Lower leg skin (tissue), 4 donors: Measurements from ENCODE around the gene USF2. TPM values are rescaled to one million over a fixed set of nuclear protein-coding genes. Genes with fewer than 3 reads are reported as not detected.

ENCODE experiments used
- DNase-seq, 2 donors: peaks; one replicate each; pipeline ENCODE4 v3.0.0-alpha.2; 2019; ENCODE audit warnings: low spot score in 2 of 2
- H3K4me3 ChIP-seq: fragments of 200-600 bp; sonication (generic); 2 replicates; pipeline ENCODE4 v1.5.1; 2017; ENCODE audit warnings: mild to moderate bottlenecking, low read depth; ENCODE audit not compliant: poor library complexity, severe bottlenecking
- POLR2A ChIP-seq, 2 donors: fragments of 450-650 bp; IDR thresholded peaks; one replicate each; pipeline ENCODE4 v1.6.1; 2016 to 2017; ENCODE audit warnings: antibody characterized with exemption in 2 of 2, mild to moderate bottlenecking in 1 of 2, moderate library complexity in 1 of 2
- WGBS, 2 donors: methylation state at CpG; one replicate each; pipeline ENCODE4 v1.1.5; 2018; 5-methylcytosine and 5-hydroxymethylcytosine counted together
- intact Hi-C: fragments of 100-400 bp; cut with DNase I; formaldehyde crosslinking; loops from one replicate; pipeline ENCODE4 v1.15.0; 2023; ENCODE audit warnings: low total_unique reads
- total RNA-seq, 4 donors: library from RNA; depleted of rRNA; stranded (reverse); fragments of >200 nt; gene quantifications; one replicate each; pipeline ENCODE4 v1.1.0, GENCODE V29; 2016
- TF ChIP-seq, protein P1 (sequence below), 3 donors: fragments of 450-650 bp; IDR thresholded peaks; one replicate each; pipeline ENCODE4 v1.5.1; 2016; ENCODE audit warnings: antibody characterized with exemption in 3 of 3, mild to moderate bottlenecking in 3 of 3, moderate library complexity in 2 of 3

Gene USF2
- total RNA-seq, 4 donors from 2014 or later, result 95.9 to 126 (median 120) TPM

DNA sequence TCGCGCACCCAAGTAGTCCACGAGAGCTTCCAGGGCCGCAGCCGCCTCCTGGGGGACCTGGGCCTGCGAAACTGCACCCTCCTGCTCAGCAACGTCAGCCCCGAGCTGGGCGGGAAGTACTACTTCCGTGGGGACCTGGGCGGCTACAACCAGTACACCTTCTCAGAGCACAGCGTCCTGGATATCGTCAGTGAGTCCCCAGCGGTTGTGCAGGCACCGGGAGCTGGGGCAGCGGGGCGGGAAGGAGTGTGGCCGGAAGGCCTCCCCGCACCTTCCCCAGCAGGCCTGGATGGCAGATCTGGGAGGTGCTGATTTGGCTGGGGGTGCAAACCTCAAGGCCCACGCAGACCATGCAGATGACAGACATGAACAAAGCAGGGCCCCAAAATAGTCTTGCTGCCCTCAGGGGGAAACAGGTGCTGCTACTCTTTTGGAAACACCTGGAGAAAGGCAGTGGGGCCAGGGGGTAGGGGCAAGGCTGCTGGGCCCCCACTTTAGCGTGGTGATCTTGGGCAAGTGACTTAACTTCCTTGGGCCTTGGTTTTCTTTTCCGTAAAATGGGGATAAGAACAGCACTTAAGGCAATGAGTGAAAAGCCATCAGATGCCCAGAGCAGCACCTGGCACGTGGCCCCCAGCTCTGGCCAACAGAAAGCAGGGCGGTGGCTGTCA is 27.2 kb downstream of the USF2 start:
- WGBS, 2 donors, result 48% methylated on average over 24 of the region's 24 CpGs
- no peak overlapping the region for H3K4me3 ChIP-seq
- no peak for DNase-seq
- TF ChIP-seq POLR2A (IDR thresholded peaks at IDR 0.05), result no peak
- TF ChIP-seq, protein P1, sequence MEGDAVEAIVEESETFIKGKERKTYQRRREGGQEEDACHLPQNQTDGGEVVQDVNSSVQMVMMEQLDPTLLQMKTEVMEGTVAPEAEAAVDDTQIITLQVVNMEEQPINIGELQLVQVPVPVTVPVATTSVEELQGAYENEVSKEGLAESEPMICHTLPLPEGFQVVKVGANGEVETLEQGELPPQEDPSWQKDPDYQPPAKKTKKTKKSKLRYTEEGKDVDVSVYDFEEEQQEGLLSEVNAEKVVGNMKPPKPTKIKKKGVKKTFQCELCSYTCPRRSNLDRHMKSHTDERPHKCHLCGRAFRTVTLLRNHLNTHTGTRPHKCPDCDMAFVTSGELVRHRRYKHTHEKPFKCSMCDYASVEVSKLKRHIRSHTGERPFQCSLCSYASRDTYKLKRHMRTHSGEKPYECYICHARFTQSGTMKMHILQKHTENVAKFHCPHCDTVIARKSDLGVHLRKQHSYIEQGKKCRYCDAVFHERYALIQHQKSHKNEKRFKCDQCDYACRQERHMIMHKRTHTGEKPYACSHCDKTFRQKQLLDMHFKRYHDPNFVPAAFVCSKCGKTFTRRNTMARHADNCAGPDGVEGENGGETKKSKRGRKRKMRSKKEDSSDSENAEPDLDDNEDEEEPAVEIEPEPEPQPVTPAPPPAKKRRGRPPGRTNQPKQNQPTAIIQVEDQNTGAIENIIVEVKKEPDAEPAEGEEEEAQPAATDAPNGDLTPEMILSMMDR (IDR thresholded peaks at IDR 0.05), result no peak
- intact Hi-C loops, result no loop called here

DNA sequence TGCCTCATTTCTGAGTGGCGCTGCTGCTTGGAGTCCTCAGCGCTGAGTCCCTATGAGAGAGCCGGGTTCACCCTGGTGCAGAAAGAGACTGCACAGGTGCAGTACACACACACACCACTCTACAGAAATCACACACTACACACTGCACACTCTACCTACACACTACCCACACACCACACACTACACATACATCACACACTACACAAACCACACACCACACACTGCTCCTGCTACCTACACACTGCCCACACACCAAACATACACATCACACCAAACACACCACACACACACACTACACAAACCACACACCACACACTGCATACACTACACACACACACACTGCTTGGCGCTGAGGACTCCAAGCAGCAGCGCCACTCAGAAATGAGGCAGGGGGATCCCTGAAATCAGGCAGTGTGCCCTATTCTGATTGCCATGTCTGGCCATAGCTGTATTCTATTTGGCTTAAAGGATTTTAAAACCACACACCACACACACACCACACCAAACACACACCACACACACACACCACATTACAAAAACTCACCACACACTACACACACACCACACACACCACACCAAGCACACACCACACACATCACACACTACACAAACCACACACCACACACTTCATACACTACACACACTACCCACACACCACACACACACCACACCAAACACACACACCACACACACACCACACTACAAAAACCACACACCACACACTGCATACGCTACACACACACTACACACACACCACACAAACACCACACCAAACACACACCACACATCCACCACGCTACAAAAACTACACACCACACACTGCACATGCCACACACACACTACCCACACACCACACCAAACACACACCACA is 28.1 kb downstream of the USF2 start:
- intact Hi-C loops, result no loop called here
- no peak overlapping the region for H3K4me3 ChIP-seq
- WGBS, 2 donors, result 84 to 86% methylated on average over 7 of the region's 7 CpGs
- TF ChIP-seq, protein P1 (IDR thresholded peaks at IDR 0.05), result no peak
- TF ChIP-seq POLR2A (IDR thresholded peaks at IDR 0.05), result no peak
- DNase-seq, result no peak

DNA sequence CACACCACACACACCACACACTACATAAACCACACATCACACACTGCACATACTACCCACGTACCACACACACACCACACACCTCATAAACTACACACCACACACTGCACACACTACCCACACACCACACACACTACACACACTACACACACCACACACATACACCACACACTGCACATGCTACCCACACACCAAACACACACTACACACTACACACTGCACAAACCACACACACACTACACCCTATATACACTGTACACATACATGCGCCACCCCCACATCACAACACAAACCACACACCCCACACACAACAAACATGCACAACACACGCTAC is 28.7 kb downstream of the USF2 start:
- WGBS, 2 donors, result 89% methylated on average over 3 of the region's 3 CpGs
- intact Hi-C loops, result no loop called here

DNA sequence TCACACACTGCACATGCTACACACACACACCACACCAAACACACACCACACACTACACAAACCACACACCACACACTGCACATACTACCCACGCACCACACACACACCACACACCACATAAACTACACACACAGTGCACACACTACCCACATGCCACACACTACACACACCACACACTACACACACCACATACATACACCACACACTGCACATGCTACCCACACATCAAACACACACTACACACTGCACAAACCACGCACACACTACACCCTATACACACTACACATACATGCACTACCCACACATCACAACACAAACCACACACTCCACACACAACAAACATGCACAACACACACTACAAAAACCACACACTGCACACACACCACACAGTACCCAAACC is 29.2 kb downstream of the USF2 start:
- intact Hi-C loops, result no loop called here
- H3K4me3 ChIP-seq, result no peak overlapping the region
- 93 to 100% methylated on average over 2 of the region's 2 CpGs for WGBS, 2 donors
- no peak for DNase-seq
- no peak for TF ChIP-seq POLR2A (IDR thresholded peaks at IDR 0.05)
- TF ChIP-seq, protein P1 (IDR thresholded peaks at IDR 0.05), result no peak

More for the DNA sequence above, 28.7 kb downstream of the USF2 start:
- DNase-seq, result no peak
- no peak for TF ChIP-seq POLR2A (IDR thresholded peaks at IDR 0.05)
- TF ChIP-seq, protein P1 (IDR thresholded peaks at IDR 0.05), result no peak
- no peak overlapping the region for H3K4me3 ChIP-seq

DNA sequence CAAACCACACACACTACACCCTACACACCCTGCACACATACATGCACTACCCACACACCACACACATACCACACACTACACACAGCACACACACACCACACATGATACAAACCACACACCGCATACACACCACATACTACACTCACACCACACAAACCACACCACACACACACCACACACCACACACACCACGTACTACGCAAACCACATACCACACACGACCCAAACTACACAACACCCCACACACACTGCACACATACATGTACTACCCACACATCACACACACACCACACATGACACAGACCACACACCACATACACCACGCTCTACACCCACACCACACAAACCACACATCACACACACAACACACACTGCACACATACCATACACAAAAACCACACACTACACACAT is 29.8 kb downstream of the USF2 start:
- no peak for DNase-seq
- intact Hi-C loops, result no loop called here
- no peak overlapping the region for H3K4me3 ChIP-seq
- WGBS, 2 donors, result 90 to 96% methylated on average over 5 of the region's 5 CpGs
- TF ChIP-seq, protein P1 (IDR thresholded peaks at IDR 0.05), result peak in 1 of 3 donors; percentile 6
- no peak for TF ChIP-seq POLR2A (IDR thresholded peaks at IDR 0.05)
